Common myeloid progenitor, CD34-positive (primary cell): Measurements from ENCODE around the gene DOCK10.

Experiments used
- CTCF ChIA-PET: fragments of 350-600 bp; sonication (Branson Sonifier 250); formaldehyde crosslinking; loops from one replicate; lab custom pipeline; 2021; ENCODE audit warnings: antibody characterized with exemption; lab: Charles Lee
- POLR2A ChIA-PET: fragments of 350-600 bp; sonication (Branson Sonifier 250); formaldehyde crosslinking; loops from one replicate; lab custom pipeline; 2021; ENCODE audit warnings: antibody characterized with exemption; lab: Charles Lee
- DNase-seq, 3 donors: peaks; one replicate each; pipeline versions ENCODE4 v3.0.0 to v3.0.0-alpha.2; 2013
- H3K27ac ChIP-seq, 2 experiments: 1 replicate in 1 of 2; 2 replicates in 1 of 2; pipeline ENCODE4 v1.7.0; 2013; ENCODE audit warnings: inconsistent platforms in 2 of 2, low read length in 2 of 2, mild to moderate bottlenecking in 2 of 2, low read depth in 1 of 2, moderate library complexity in 1 of 2; ENCODE audit not compliant: severe bottlenecking in 2 of 2, insufficient read depth in 1 of 2, poor library complexity in 1 of 2
- H3K27me3 ChIP-seq, 5 experiments: replicated peaks in 2 of 5; 1 replicate in 3 of 5; 2 replicates in 2 of 5; pipeline versions ENCODE4 v1.6.1 to v1.7.0; 2013; ENCODE audit warnings: low read length in 4 of 5, mild to moderate bottlenecking in 2 of 5, moderate library complexity in 2 of 5, inconsistent platforms in 1 of 5; ENCODE audit not compliant: insufficient read depth in 5 of 5, control insufficient read depth in 4 of 5
- H3K36me3 ChIP-seq, 4 experiments: 1 replicate in 2 of 4; 2 replicates in 2 of 4; pipeline versions ENCODE4 v1.6.1 to v1.7.0; 2013; ENCODE audit warnings: low read length in 3 of 4, control low read depth in 1 of 4, mild to moderate bottlenecking in 1 of 4; ENCODE audit not compliant: control insufficient read depth in 4 of 4, insufficient read depth in 4 of 4
- H3K4me1 ChIP-seq, 4 experiments: 1 replicate in 3 of 4; 2 replicates in 1 of 4; pipeline versions ENCODE4 v1.6.1 to v1.7.1; 2013; ENCODE audit warnings: low read length in 3 of 4, mild to moderate bottlenecking in 3 of 4, control low read depth in 1 of 4, inconsistent platforms in 1 of 4, moderate library complexity in 1 of 4; ENCODE audit not compliant: control insufficient read depth in 4 of 4, insufficient read depth in 4 of 4; ENCODE audit errors: control extremely low read depth in 1 of 4
- H3K4me3 ChIP-seq, 7 experiments: 1 replicate in 4 of 7; 2 replicates in 3 of 7; pipeline versions ENCODE4 v1.5.1 to v1.7.0; 2013; ENCODE audit warnings: mild to moderate bottlenecking in 7 of 7, low read length in 6 of 7, moderate library complexity in 6 of 7, inconsistent platforms in 2 of 7, low read depth in 2 of 7, control low read depth in 1 of 7; ENCODE audit not compliant: insufficient read depth in 4 of 7, control insufficient read depth in 1 of 7; ENCODE audit errors: extremely low read depth in 1 of 7
- H3K9me3 ChIP-seq, 5 experiments: 1 replicate in 4 of 5; 2 replicates in 1 of 5; pipeline versions ENCODE4 v1.6.1 to v1.7.1; 2013; ENCODE audit warnings: low read length in 4 of 5, mild to moderate bottlenecking in 2 of 5, inconsistent platforms in 1 of 5, low read depth in 1 of 5, moderate library complexity in 1 of 5; ENCODE audit not compliant: control insufficient read depth in 4 of 5, insufficient read depth in 2 of 5; ENCODE audit errors: control extremely low read depth in 1 of 5
- WGBS: methylation state at CpG from one replicate; pipeline ENCODE4 v1.1.5; 2013; ENCODE audit not compliant: insufficient coverage; 5-methylcytosine and 5-hydroxymethylcytosine counted together

DOCK10 gene

GRCh38 chr2:224975761-224976160 is 66.5 kb downstream of the DOCK10 start:
- ChIA-PET CTCF (interaction anchor here (0.9 to 1.1 kb wide), 2 partner anchors 9 to 16 kb away, joined by 3 read pairs; no protein-coding TSS in a partner anchor), POLR2A (no interaction called here)
- WGBS = no CpG with 5 or more reads among the region's 4 CpGs
- no peaks in the 10 kb centered on the region for H3K27me3 ChIP-seq
- DNase-seq = no peak
- no peaks in the 10 kb centered on the region for H3K36me3 ChIP-seq
- no peaks in the 10 kb centered on the region for H3K4me1 ChIP-seq
- H3K9me3 ChIP-seq = no peaks in the 10 kb centered on the region
- H3K4me3 ChIP-seq = no peak overlapping the region
- H3K27ac ChIP-seq = no peak overlapping the region

- H3K4me1 ChIP-seq = peaks cover 0 to 5% (median under 1%) of the 10 kb centered on the region in 4 experiments
- CTCF ChIA-PET = interaction anchor here (0.9 to 1.3 kb wide), 3 partner anchors 13 to 35 kb away, joined by 3 to 4 read pairs (median 3); no protein-coding TSS in a partner anchor
- peak in 1 of 3 donors; percentile 41 for DNase-seq
Measured at GRCh38 chr2:224973112-224974016, 68.9 kb downstream of the DOCK10 start.

DNA sequence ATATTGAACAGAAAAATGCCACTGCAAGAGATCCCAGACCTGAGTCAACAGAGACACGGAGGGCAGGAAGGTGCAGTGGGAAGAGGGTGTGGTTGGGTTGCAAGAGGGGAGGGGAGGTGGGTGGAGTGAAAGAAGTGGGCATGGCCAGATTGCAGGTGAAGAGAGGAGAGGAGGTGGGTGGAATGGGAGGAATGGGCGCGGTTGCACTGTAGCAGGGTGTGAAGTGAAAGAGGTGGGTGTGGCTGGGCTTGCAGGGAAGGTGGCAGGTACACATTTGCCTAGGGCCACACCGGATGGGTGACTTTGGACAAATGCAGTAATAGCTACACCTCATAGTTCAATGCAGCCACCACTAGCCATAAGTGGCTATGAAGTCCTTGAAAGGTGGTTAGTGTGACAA is 71.1 kb downstream of the DOCK10 start:
- Histone ChIP-seq H3K27me3 (no peaks in the 10 kb centered on the region), H3K4me3 (no peak overlapping the region), H3K36me3 (no peaks in the 10 kb centered on the region), H3K9me3 (no peaks in the 10 kb centered on the region), H3K4me1 (peaks cover 0 to 9% (median 3%) of the 10 kb centered on the region in 4 experiments), H3K27ac (no peak overlapping the region)
- ChIA-PET POLR2A (no interaction called here), CTCF (no interaction called here)
- no peak for DNase-seq
- 88% methylated on average over 3 of the region's 4 CpGs for WGBS

More at GRCh38 chr2:224973112-224974016, 68.9 kb downstream of the DOCK10 start:
- POLR2A ChIA-PET = no interaction called here
- WGBS = 100% methylated on average over 7 of the region's 10 CpGs
- Histone ChIP-seq H3K36me3 (no peaks in the 10 kb centered on the region), H3K27ac (no peak overlapping the region), H3K27me3 (no peaks in the 10 kb centered on the region), H3K9me3 (no peaks in the 10 kb centered on the region), H3K4me3 (no peak overlapping the region)

DNA sequence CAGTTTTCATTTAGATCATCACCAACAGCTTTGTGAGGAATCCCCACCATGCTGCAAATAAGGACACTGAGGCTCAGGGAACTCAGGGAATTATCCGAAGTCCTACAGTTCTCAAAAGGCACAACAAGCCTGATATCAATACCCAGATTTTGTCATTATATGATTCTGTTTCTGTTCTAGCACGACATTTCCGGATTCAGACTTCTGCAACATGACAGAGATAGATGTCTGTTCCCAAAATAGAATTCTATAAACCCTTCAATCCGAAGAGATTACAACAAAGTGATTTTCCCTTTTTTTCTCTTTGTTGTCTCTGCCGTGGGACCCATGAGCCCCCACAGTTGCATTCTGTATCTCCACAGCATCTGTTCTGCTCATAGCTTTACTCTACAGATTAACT is 72.0 kb downstream of the DOCK10 start:
- WGBS = 52% methylated on average over 5 of the region's 5 CpGs
- POLR2A ChIA-PET = no interaction called here

GRCh38 chr2:224969633-224970260 is 72.5 kb downstream of the DOCK10 start:
- peaks cover 0 to 9% (median 3%) of the 10 kb centered on the region in 4 experiments for H3K4me1 ChIP-seq
- H3K9me3 ChIP-seq = no peaks in the 10 kb centered on the region
- no peaks in the 10 kb centered on the region for H3K36me3 ChIP-seq
- 78% methylated on average over 1 of the region's 4 CpGs for WGBS
- no peak overlapping the region for H3K4me3 ChIP-seq
- H3K27ac ChIP-seq = no peak overlapping the region
- no peak for DNase-seq
- no peaks in the 10 kb centered on the region for H3K27me3 ChIP-seq
- ChIA-PET CTCF (no interaction called here), POLR2A (no interaction called here)

More for the DNA sequence above, 72.0 kb downstream of the DOCK10 start:
- no peak for DNase-seq
- Histone ChIP-seq H3K36me3 (no peaks in the 10 kb centered on the region), H3K4me1 (peaks cover 0 to 9% (median 3%) of the 10 kb centered on the region in 4 experiments), H3K9me3 (no peaks in the 10 kb centered on the region), H3K27me3 (no peaks in the 10 kb centered on the region), H3K27ac (no peak overlapping the region), H3K4me3 (no peak overlapping the region)
- CTCF ChIA-PET = no interaction called here

- H3K27me3 ChIP-seq = no peaks in the 10 kb centered on the region
- no peak overlapping the region for H3K4me3 ChIP-seq
- 96% methylated on average over 4 of the region's 5 CpGs for WGBS
- no peaks in the 10 kb centered on the region for H3K9me3 ChIP-seq
- no peaks in the 10 kb centered on the region for H3K36me3 ChIP-seq
- POLR2A ChIA-PET = interaction anchor here (0.6 kb wide), 1 partner anchor 15 kb away, joined by 4 read pairs; no protein-coding TSS in a partner anchor
- peaks cover 0 to 9% (median 3%) of the 10 kb centered on the region in 4 experiments for H3K4me1 ChIP-seq
- CTCF ChIA-PET = interaction anchor here (1.0 to 1.6 kb wide), 2 partner anchors 20 to 32 kb away, joined by 3 to 5 read pairs; no protein-coding TSS in a partner anchor
- no peak for DNase-seq
- no peak overlapping the region for H3K27ac ChIP-seq
Measured at GRCh38 chr2:224969095-224969494, 73.2 kb downstream of the DOCK10 start.
